Mesenchymal stem cell (in vitro differentiated cells and primary cell): ENCODE measurements around the gene FAM162A.
A peak's percentile ranks its signal among the peaks of the same experiment; 100 is the strongest.

Experiments
- DNase-seq: peaks from one replicate; pipeline ENCODE4 v3.0.0-alpha.2; 2013
- H2AFZ ChIP-seq: one replicate; pipeline ENCODE4 v1.6.1; 2013; ENCODE audit warnings: low read depth, mild to moderate bottlenecking, control low read depth, inconsistent platforms, low read length, moderate library complexity
- H2AK5ac ChIP-seq: 2 replicates; pipeline ENCODE4 v1.6.1; 2013; ENCODE audit warnings: low read length, moderate library complexity, mild to moderate bottlenecking, inconsistent platforms; ENCODE audit not compliant: severe bottlenecking
- H2BK120ac ChIP-seq: one replicate; pipeline ENCODE4 v1.6.1; 2013; ENCODE audit warnings: low read depth, mild to moderate bottlenecking, inconsistent platforms, low read length, moderate library complexity
- H2BK12ac ChIP-seq, 2 experiments: one replicate each; pipeline ENCODE4 v1.6.1; 2013; ENCODE audit warnings: inconsistent platforms in 2 of 2, low read length in 2 of 2, mild to moderate bottlenecking in 2 of 2, moderate library complexity in 2 of 2, control low read depth in 1 of 2
- H2BK15ac ChIP-seq: one replicate; pipeline ENCODE4 v1.6.1; 2013; ENCODE audit warnings: mild to moderate bottlenecking, low read depth, inconsistent platforms; ENCODE audit not compliant: poor library complexity, severe bottlenecking
- H2BK5ac ChIP-seq: 2 replicates; pipeline ENCODE4 v1.6.1; 2013; ENCODE audit warnings: low read depth, mild to moderate bottlenecking, low read length, control low read depth, inconsistent platforms; ENCODE audit not compliant: poor library complexity, severe bottlenecking
- H3K14ac ChIP-seq, 2 experiments: one replicate each; pipeline ENCODE4 v1.6.1; 2013; ENCODE audit warnings: inconsistent platforms in 2 of 2, low read length in 2 of 2, control low read depth in 1 of 2, mild to moderate bottlenecking in 1 of 2, moderate library complexity in 1 of 2
- H3K18ac ChIP-seq, 2 experiments: one replicate each; pipeline ENCODE4 v1.6.1; 2013; ENCODE audit warnings: inconsistent platforms in 2 of 2, low read length in 2 of 2, control low read depth in 1 of 2, low read depth in 1 of 2, mild to moderate bottlenecking in 1 of 2
- H3K23ac ChIP-seq, 2 experiments: one replicate each; pipeline ENCODE4 v1.6.1; 2013; ENCODE audit warnings: inconsistent platforms in 2 of 2, low read length in 2 of 2, mild to moderate bottlenecking in 2 of 2, moderate library complexity in 2 of 2, control low read depth in 1 of 2
- H3K27ac ChIP-seq: 2 replicates; pipeline ENCODE4 v1.5.1; 2013; ENCODE audit warnings: mild to moderate bottlenecking, moderate library complexity, low read length, control low read depth, inconsistent platforms; ENCODE audit not compliant: poor library complexity, severe bottlenecking
- H3K27me3 ChIP-seq, 2 experiments: 2 replicates each; pipeline versions ENCODE4 v1.6.1 to v1.7.0; 2013; ENCODE audit warnings: low read length in 2 of 2, mild to moderate bottlenecking in 2 of 2, moderate library complexity in 2 of 2, control low read depth in 1 of 2, inconsistent platforms in 1 of 2; ENCODE audit not compliant: control insufficient read depth in 1 of 2, insufficient read depth in 1 of 2
- H3K36me3 ChIP-seq, 2 experiments: 2 replicates each; pipeline versions ENCODE4 v1.6.1 to v1.7.0; 2013; ENCODE audit warnings: low read length in 2 of 2, control low read depth in 1 of 2, inconsistent platforms in 1 of 2, low read depth in 1 of 2, mild to moderate bottlenecking in 1 of 2; ENCODE audit not compliant: insufficient read depth in 2 of 2, control insufficient read depth in 1 of 2
- H3K4ac ChIP-seq, 2 experiments: one replicate each; pipeline ENCODE4 v1.6.1; 2013; ENCODE audit warnings: inconsistent platforms in 2 of 2, low read length in 2 of 2, mild to moderate bottlenecking in 2 of 2, moderate library complexity in 2 of 2, control low read depth in 1 of 2, low read depth in 1 of 2
- H3K4me1 ChIP-seq: 2 replicates; pipeline ENCODE4 v1.6.1; 2013; ENCODE audit warnings: low read depth, low read length, control low read depth; ENCODE audit not compliant: control insufficient read depth, insufficient read depth
- H3K4me2 ChIP-seq: 2 replicates; pipeline ENCODE4 v1.6.1; 2013; ENCODE audit warnings: low read length, mild to moderate bottlenecking, inconsistent platforms; ENCODE audit not compliant: poor library complexity, severe bottlenecking
- H3K4me3 ChIP-seq, 2 experiments: 2 replicates each; pipeline versions ENCODE4 v1.5.1 to v1.7.0; 2013; ENCODE audit warnings: low read length in 2 of 2, mild to moderate bottlenecking in 2 of 2, control low read depth in 1 of 2, low read depth in 1 of 2; ENCODE audit not compliant: insufficient read depth in 1 of 2
- H3K79me1 ChIP-seq: replicated peaks from 2 replicates; pipeline ENCODE4 v1.6.1; 2013; ENCODE audit warnings: mild to moderate bottlenecking, control low read depth, low read length, inconsistent platforms; ENCODE audit not compliant: poor library complexity, severe bottlenecking
- H3K9ac ChIP-seq: 2 replicates; pipeline ENCODE4 v1.7.0; 2013; ENCODE audit warnings: mild to moderate bottlenecking, low read length, moderate library complexity
- H3K9me3 ChIP-seq: 2 replicates; pipeline ENCODE4 v1.7.0; 2013; ENCODE audit warnings: mild to moderate bottlenecking, low read length; ENCODE audit not compliant: control insufficient read depth
- H4K8ac ChIP-seq: one replicate; pipeline ENCODE4 v1.6.1; 2013; ENCODE audit warnings: inconsistent platforms, mild to moderate bottlenecking, low read length, moderate library complexity
- H4K91ac ChIP-seq: one replicate; pipeline ENCODE4 v1.6.1; 2013; ENCODE audit warnings: mild to moderate bottlenecking, low read length, inconsistent platforms
- WGBS: methylation state at CpG from one replicate; pipeline ENCODE4 v1.1.7; 2013; ENCODE audit warnings: mixed read lengths; 5-methylcytosine and 5-hydroxymethylcytosine counted together

FAM162A gene

DNA sequence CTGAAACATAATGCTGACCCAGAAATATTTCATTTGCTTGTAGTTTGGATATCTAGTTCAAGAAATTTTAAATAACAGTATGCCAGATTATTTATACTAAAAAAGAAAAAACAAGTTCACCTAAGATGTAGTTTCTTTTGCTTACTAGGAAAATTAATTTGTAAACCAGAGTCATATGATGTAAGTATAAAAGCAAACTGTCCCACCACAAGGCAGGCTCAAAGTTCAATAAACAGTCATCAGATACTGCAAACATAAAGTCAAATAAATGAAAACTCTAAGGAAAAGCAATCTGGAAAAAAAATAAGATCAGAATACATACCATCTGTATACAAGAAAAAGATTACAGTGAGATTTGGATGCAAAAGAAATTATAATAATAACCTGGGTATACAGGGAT, 72.1 kb downstream of the FAM162A start:
- H3K18ac ChIP-seq = no peak overlapping the region
- no peaks in the 10 kb centered on the region for H3K9me3 ChIP-seq
- no peak overlapping the region for H2BK120ac ChIP-seq
- H3K79me1 ChIP-seq = peaks cover 19% of the 10 kb centered on the region
- no peak for DNase-seq
- no peak overlapping the region for H2BK5ac ChIP-seq
- H2BK15ac ChIP-seq = no peak overlapping the region
- H2AFZ ChIP-seq = no peak overlapping the region
- no peak overlapping the region for H3K4me3 ChIP-seq
- no peak overlapping the region for H3K4ac ChIP-seq
- no peak overlapping the region for H4K91ac ChIP-seq
- no peak overlapping the region for H3K23ac ChIP-seq
- no peak overlapping the region for H2BK12ac ChIP-seq
- no peak overlapping the region for H2AK5ac ChIP-seq
- no peak overlapping the region for H3K27ac ChIP-seq
- H3K4me2 ChIP-seq = no peak overlapping the region
- H3K9ac ChIP-seq = no peak overlapping the region
- H3K36me3 ChIP-seq = peaks cover 13 to 89% of the 10 kb centered on the region in 2 experiments
- no peak overlapping the region for H3K14ac ChIP-seq
- H3K4me1 ChIP-seq = no peaks in the 10 kb centered on the region
- H4K8ac ChIP-seq = no peak overlapping the region
- no peaks in the 10 kb centered on the region for H3K27me3 ChIP-seq

DNA sequence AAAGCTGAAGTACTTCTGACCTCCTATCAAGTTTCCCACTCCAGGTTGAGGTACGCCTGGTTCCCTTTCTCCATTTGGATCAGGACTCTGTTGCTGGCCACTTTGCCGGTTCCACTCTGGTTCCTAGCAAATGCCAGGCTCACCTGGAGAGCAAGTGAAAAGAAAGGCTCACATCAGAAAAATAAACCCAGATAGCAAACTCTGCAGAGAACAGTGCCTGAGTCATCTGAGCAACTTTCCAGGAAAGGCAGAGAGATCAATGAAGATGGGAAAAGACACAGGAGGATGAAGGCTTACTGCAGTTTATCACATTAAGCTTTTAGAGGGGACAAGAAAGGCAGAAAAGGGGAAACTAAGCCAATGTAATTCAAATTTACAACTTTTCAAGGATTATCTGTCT, 73.7 kb downstream of the FAM162A start:
- H3K23ac ChIP-seq = no peak overlapping the region
- H3K9me3 ChIP-seq = no peaks in the 10 kb centered on the region
- peaks cover 8 to 91% of the 10 kb centered on the region in 2 experiments for H3K36me3 ChIP-seq
- no peak overlapping the region for H2AFZ ChIP-seq
- no peak overlapping the region for H4K91ac ChIP-seq
- no peak overlapping the region for H3K27ac ChIP-seq
- no peak overlapping the region for H2BK15ac ChIP-seq
- H3K9ac ChIP-seq = no peak overlapping the region
- no peak overlapping the region for H3K4me3 ChIP-seq
- H2BK120ac ChIP-seq = no peak overlapping the region
- no peak overlapping the region for H4K8ac ChIP-seq
- H3K18ac ChIP-seq = no peak overlapping the region
- H2AK5ac ChIP-seq = no peak overlapping the region
- H3K27me3 ChIP-seq = no peaks in the 10 kb centered on the region
- WGBS = 94% methylated on average over 2 of the region's 2 CpGs
- no peak overlapping the region for H2BK5ac ChIP-seq
- no peak overlapping the region for H3K4ac ChIP-seq
- no peaks in the 10 kb centered on the region for H3K4me1 ChIP-seq
- H2BK12ac ChIP-seq = no peak overlapping the region
- peaks cover 19% of the 10 kb centered on the region for H3K79me1 ChIP-seq
- no peak for DNase-seq
- H3K4me2 ChIP-seq = no peak overlapping the region
- no peak overlapping the region for H3K14ac ChIP-seq

DNA sequence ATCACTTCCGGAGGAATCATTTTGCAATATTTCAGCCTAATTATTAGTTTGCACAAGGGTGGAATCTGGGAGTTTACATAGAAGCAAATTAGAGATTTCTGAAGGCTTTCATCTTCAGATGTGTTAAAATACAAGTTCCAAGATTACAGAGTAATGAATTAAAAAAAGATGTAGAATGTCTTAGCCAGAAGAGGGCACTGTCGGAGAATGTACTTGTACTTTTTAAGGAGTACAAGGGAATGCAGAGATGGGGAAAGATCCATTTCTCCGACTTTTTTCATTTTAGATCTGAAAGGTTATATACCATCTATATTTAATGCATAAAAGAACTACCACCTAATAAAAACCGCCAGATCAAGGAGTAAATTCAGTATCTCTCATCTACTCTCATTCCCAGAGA, 75.0 kb downstream of the FAM162A start:
- no peak overlapping the region for H3K4me3 ChIP-seq
- H2BK15ac ChIP-seq = no peak overlapping the region
- H3K4me2 ChIP-seq = no peak overlapping the region
- no peak overlapping the region for H4K8ac ChIP-seq
- H3K4me1 ChIP-seq = no peaks in the 10 kb centered on the region
- H3K4ac ChIP-seq = no peak overlapping the region
- H2BK120ac ChIP-seq = no peak overlapping the region
- H2BK12ac ChIP-seq = no peak overlapping the region
- no peak overlapping the region for H2BK5ac ChIP-seq
- DNase-seq = peak; percentile 59
- H3K23ac ChIP-seq = no peak overlapping the region
- WGBS = 74% methylated on average over 3 of the region's 4 CpGs
- H3K14ac ChIP-seq = no peak overlapping the region
- no peak overlapping the region for H3K27ac ChIP-seq
- H4K91ac ChIP-seq = no peak overlapping the region
- H3K18ac ChIP-seq = no peak overlapping the region
- no peaks in the 10 kb centered on the region for H3K9me3 ChIP-seq
- H2AFZ ChIP-seq = no peak overlapping the region
- H2AK5ac ChIP-seq = no peak overlapping the region
- H3K9ac ChIP-seq = peak overlapping the region; percentile 2
- peaks cover 14% of the 10 kb centered on the region for H3K79me1 ChIP-seq
- peaks cover 7 to 88% of the 10 kb centered on the region in 2 experiments for H3K36me3 ChIP-seq
- no peaks in the 10 kb centered on the region for H3K27me3 ChIP-seq

DNA sequence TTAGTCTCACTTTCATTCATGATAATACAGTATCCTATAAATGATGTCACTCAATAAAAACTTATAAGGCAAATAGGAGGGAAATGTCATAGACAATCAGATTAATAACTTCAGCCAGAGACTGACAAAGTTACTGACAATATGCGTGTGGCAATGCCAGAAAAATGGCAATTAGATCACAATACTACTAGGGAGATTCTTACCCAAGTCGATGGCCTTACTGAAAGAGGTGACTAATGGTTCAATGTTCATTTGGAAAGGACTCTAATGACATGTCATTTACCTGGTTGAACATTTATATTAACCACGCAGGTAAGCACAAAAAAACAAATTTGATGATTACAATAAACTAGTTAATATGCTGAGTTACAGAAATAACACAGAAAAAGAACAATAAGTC, 77.8 kb downstream of the FAM162A start:
- H4K8ac ChIP-seq = no peak overlapping the region
- H3K27me3 ChIP-seq = no peaks in the 10 kb centered on the region
- WGBS = no CpG with 5 or more reads among the region's 3 CpGs
- H2BK15ac ChIP-seq = no peak overlapping the region
- no peaks in the 10 kb centered on the region for H3K4me1 ChIP-seq
- H2BK120ac ChIP-seq = no peak overlapping the region
- no peak for DNase-seq
- no peak overlapping the region for H3K4me3 ChIP-seq
- no peak overlapping the region for H2BK5ac ChIP-seq
- no peak overlapping the region for H3K9ac ChIP-seq
- peaks cover 9 to 88% of the 10 kb centered on the region in 2 experiments for H3K36me3 ChIP-seq
- H2AK5ac ChIP-seq = no peak overlapping the region
- H3K27ac ChIP-seq = no peak overlapping the region
- H3K18ac ChIP-seq = no peak overlapping the region
- no peak overlapping the region for H2BK12ac ChIP-seq
- no peak overlapping the region for H3K14ac ChIP-seq
- no peak overlapping the region for H3K4me2 ChIP-seq
- no peak overlapping the region for H3K4ac ChIP-seq
- no peak overlapping the region for H3K23ac ChIP-seq
- no peak overlapping the region for H4K91ac ChIP-seq
- no peak overlapping the region for H2AFZ ChIP-seq
- peaks cover 21% of the 10 kb centered on the region for H3K79me1 ChIP-seq
- H3K9me3 ChIP-seq = no peaks in the 10 kb centered on the region
